ENCODE data around the gene DMKN. TPM values are rescaled to one million over a fixed set of nuclear protein-coding genes. Genes with fewer than 3 reads are reported as not detected.
"Not testable (repeated sequence)": the region's sequence is repeated elsewhere in the genome, so short reads cannot be mapped to it uniquely, and the experiment has no call there.

The DMKN gene
- total RNA-seq, 1 donor from 2014 or later: not detected

DNA sequence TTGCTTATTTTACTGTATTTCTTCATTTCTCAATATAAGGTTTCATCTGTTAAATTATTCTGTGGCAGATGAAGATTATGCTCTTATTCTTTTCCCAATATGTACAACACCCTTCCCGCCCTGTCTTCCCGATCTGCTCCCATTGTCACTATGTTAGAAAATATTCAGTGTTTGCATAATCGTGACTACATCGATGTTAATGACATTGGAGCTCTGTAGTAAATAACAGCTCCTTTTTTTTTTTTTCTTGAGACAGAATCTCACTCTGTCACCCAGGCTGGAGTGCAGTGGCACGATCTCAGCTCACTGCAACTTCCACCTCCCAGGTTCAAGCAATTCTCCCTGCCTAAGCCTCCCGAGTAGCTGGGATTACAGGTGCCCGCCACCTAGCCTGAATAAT lies 50.5 kb downstream of the DMKN start:
- not testable (repeated sequence) for H3K36me3 Mint-ChIP-seq (ENCODE audit: low read depth); H3K27me3 Mint-ChIP-seq; DNase-seq; H3K9me3 Mint-ChIP-seq
- intact Hi-C loops (cut with micrococcal nuclease): loop anchor here (1.0 kb wide), 1 partner anchor 116 kb away; the partner anchor contains the start of gene FFAR1
- Mint-ChIP-seq H3K4me3 (peak overlapping the region; percentile 56), H3K4me1 (peaks cover 30% of the 10 kb centered on the region), H3K27ac (peak overlapping the region; percentile 80)

DNA sequence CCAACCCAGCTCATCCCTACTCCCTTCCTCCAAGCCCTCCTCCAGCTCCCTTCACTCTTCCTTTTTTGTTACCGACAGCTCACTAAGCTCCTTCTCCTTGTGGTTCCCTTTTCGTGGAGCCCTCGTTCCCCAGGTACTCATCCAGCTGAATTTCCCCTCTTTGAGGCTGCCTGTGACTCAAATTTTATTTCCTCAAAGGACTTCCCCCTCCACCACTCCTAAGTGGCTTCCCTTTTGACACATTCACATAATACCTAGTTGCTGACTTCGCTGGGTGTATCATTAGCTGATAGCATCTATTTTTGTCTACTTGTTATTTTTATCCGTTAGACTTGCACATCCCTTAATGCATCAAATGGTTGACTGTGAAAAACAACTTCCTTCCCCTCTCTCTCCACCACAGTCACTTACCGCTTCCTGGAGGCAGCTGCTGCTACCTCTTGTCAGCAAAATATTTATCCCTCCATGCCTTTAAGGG lies 50.9 kb downstream of the DMKN start:
- DNase-seq: peak; percentile 86
- H3K36me3 Mint-ChIP-seq (ENCODE audit: low read depth): no peaks in the 10 kb centered on the region
- peaks cover 4% of the 10 kb centered on the region for H3K27me3 Mint-ChIP-seq
- H3K9me3 Mint-ChIP-seq: no peaks in the 10 kb centered on the region
- H3K4me1 Mint-ChIP-seq: peaks cover 31% of the 10 kb centered on the region
- peak overlapping the region; percentile 56 for H3K4me3 Mint-ChIP-seq
- H3K27ac Mint-ChIP-seq: peak overlapping the region; percentile 80
- intact Hi-C loops (cut with micrococcal nuclease): loop anchor here (1.0 kb wide), 1 partner anchor 115 kb away; the partner anchor contains the start of gene FFAR1

DNA sequence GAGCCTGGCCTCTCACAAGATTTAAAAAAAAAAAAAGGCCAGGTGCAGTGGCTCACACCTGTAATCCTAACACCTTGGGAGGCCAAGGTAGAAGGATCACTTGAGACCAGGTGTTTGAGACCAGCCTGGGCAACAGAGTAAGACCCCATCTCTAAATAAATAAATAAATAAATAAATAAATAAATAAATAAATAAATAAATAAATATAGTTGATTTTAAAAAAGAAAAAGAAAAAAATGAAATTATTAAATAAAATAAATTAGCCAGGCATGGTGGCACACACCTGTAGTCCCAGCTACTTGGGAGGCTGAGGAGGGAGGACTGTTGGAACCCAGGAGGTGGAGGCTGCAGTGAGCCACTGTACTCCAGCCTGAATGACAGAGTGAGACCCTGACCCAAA lies 51.7 kb downstream of the DMKN start:
- not testable (repeated sequence) for DNase-seq; H3K9me3 Mint-ChIP-seq; H3K36me3 Mint-ChIP-seq (ENCODE audit: low read depth); H3K27me3 Mint-ChIP-seq; H3K4me3 Mint-ChIP-seq; H3K27ac Mint-ChIP-seq
- peaks cover 35% of the 10 kb centered on the region for H3K4me1 Mint-ChIP-seq
- intact Hi-C loops (cut with micrococcal nuclease): loop anchor here (1.0 kb wide), 1 partner anchor 114 kb away; the partner anchor contains the start of gene FFAR1

DNA sequence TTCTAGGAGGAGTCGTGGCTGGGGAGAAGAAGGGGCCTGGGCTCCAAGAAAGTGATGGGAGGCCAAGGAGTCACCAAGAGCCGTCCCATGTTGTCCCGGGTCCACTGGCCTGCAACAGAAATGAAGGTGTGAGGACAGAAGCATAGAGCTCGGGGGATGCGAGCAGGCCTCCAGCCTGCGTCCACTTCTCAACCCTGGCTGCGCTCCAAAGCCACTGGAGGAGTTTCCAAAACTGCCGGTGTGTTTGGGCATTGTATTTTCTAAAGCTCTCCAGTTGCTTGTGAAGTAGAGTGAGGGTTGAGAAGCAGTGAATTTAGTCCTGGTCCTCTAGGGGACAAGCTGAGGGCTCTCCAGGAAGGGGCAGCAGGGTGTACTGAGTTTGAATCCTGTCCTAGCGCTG lies 52.4 kb downstream of the DMKN start:
- no peak for DNase-seq
- Mint-ChIP-seq H3K27me3 (peaks cover 4% of the 10 kb centered on the region), H3K9me3 (no peaks in the 10 kb centered on the region), H3K4me1 (peaks cover 35% of the 10 kb centered on the region), H3K36me3 (ENCODE audit: low read depth) (no peaks in the 10 kb centered on the region), H3K4me3 (no peak overlapping the region), H3K27ac (peak overlapping the region; percentile 14)
- intact Hi-C loops (cut with micrococcal nuclease): no loop called here

DNA sequence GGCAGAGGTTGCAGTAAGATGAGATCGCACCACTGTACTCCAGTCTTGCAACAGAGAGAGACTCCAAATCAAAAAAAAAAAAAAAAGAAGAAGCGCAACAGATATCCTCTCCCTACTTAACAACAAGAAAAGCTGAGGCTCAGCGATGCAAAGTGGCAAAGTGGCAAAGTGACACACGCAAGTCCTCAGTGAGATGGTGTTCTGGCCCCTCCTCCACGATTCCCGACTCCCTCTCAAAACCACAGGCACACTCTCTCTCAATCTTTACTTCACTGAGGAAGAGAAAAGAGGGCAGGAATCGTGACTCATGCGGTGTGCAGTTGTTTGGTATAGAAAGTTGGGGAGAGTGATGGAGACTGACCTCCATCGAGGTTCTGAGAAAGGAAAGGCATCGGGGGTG lies 52.8 kb downstream of the DMKN start:
- Mint-ChIP-seq H3K27me3 (peaks cover 4% of the 10 kb centered on the region), H3K36me3 (ENCODE audit: low read depth) (no peaks in the 10 kb centered on the region), H3K4me1 (peaks cover 39% of the 10 kb centered on the region), H3K9me3 (no peaks in the 10 kb centered on the region), H3K4me3 (no peak overlapping the region), H3K27ac (peak overlapping the region; percentile 14)
- intact Hi-C loops (cut with micrococcal nuclease): no loop called here
- DNase-seq: no peak

DNA sequence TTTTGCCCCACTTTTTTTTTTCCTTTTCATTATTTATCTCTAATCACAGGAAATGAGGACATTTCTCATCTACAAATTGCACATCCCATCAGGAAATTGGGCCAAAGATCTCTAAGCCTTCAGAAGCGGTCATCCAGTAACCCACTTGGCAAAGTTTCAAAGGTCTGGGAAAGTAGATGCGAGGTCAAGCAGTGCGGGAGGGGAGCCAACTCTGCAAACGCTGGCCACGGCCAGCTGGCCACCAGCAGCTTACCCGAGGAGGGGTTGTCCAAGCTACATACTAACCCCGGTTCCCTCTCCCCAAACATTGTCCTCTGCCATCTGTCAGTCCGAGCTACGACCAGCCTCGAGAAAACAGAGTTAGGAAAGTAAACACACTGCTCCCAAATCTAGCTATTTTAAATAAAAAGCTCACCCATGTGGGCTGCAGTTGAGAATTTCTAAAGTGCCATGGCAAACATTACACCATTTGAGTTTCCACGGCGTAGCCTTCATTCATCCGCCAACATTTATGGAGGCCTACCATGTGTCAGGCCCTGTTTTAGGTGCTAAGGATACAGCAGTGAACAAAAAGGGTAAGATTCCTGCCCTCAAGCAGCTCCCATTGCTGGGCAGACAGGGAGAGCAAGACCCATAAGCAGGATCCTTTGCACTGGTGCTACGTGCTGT lies 53.9 kb downstream of the DMKN start:
- DNase-seq: no peak
- no peak overlapping the region for H3K27ac Mint-ChIP-seq
- no peaks in the 10 kb centered on the region for H3K9me3 Mint-ChIP-seq
- H3K4me3 Mint-ChIP-seq: no peak overlapping the region
- H3K4me1 Mint-ChIP-seq: peaks cover 41% of the 10 kb centered on the region
- peaks cover 2% of the 10 kb centered on the region for H3K27me3 Mint-ChIP-seq
- H3K36me3 Mint-ChIP-seq (ENCODE audit: low read depth): no peaks in the 10 kb centered on the region
- intact Hi-C loops (cut with micrococcal nuclease): no loop called here

DNA sequence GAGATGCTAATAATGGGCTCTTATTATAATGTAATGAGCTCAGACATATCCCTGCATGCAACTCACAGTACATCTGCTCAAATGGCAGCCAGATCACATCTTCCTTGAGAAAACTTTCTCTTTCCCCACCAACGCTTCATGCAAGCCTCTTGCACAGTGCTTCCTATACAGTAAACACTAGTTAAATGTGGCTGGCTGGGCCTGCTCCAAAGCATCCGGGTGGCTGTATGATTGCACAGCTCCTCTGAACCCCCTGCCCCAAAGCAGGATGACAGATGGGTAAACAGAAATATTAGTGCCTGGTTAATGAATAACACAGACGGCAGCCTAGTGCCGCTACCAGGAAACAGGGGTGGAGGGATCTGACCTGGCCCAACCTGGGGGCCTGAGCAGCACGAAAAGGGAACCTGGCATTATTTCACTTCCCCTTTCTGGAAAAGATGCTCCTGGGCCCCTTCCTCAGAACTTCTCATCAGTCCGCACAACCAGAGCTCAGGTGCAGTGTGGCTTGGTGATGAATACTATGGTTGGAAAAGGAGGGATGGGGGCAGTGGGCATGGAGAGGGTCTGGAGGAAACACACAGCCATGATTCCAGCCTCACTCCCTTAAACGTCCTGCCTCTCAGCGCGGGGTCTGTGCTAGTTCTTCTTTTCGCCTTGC lies 54.6 kb downstream of the DMKN start:
- no peak for DNase-seq
- H3K4me1 Mint-ChIP-seq: peaks cover 39% of the 10 kb centered on the region
- no peak overlapping the region for H3K27ac Mint-ChIP-seq
- H3K36me3 Mint-ChIP-seq (ENCODE audit: low read depth): no peaks in the 10 kb centered on the region
- H3K27me3 Mint-ChIP-seq: peaks cover 2% of the 10 kb centered on the region
- intact Hi-C loops (cut with micrococcal nuclease): no loop called here
- no peaks in the 10 kb centered on the region for H3K9me3 Mint-ChIP-seq
- H3K4me3 Mint-ChIP-seq: no peak overlapping the region

DNA sequence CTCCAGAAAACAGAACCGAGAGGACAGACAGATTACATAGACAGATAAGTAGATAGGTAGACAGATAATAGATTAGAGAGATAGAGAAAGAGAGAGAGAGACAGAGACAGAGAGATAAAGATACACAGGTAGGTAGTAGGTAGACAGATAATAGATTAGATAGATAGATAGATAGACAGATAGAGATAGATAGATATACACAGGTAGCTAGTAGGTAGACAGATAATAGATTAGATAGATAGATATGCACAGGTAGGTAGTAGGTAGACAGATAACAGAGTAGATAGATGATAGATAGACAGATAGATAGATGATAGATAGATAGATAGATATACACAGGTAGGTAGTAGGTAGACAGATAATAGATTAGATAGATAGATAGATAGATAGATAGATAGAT lies 55.3 kb downstream of the DMKN start:
- H3K27me3 Mint-ChIP-seq: peaks cover 2% of the 10 kb centered on the region

DNA sequence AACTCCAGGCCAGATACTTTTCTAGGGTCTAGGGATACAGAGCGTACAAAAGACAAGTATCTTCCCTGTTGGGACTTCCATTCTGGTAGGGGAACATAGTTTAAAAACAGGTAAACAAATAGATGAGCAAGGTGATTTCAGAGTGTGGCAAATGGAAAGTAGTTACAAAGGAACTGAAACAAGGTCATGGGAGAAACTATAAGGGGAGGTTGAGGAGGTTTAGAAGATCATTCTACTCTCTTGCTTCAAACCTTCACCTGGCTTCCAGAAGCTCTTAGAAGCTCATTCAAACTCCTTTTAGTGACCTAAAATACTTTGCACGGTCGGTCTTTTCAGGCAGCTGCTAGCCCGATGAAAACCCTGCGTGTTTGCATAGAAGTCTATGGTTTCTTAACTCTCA lies 56.3 kb downstream of the DMKN start:
- Mint-ChIP-seq H3K27me3 (peaks cover 4% of the 10 kb centered on the region), H3K36me3 (ENCODE audit: low read depth) (no peaks in the 10 kb centered on the region), H3K4me3 (no peak overlapping the region), H3K4me1 (peaks cover 24% of the 10 kb centered on the region), H3K9me3 (no peaks in the 10 kb centered on the region), H3K27ac (no peak overlapping the region)
- intact Hi-C loops (cut with micrococcal nuclease): no loop called here
- no peak for DNase-seq

More for the DNA sequence above, 55.3 kb downstream of the DMKN start:
- H3K27ac Mint-ChIP-seq: no peak overlapping the region
- DNase-seq: no peak
- H3K4me3 Mint-ChIP-seq: no peak overlapping the region
- intact Hi-C loops (cut with micrococcal nuclease): no loop called here
- peaks cover 33% of the 10 kb centered on the region for H3K4me1 Mint-ChIP-seq
- H3K36me3 Mint-ChIP-seq (ENCODE audit: low read depth): no peaks in the 10 kb centered on the region
- no peaks in the 10 kb centered on the region for H3K9me3 Mint-ChIP-seq

DNA sequence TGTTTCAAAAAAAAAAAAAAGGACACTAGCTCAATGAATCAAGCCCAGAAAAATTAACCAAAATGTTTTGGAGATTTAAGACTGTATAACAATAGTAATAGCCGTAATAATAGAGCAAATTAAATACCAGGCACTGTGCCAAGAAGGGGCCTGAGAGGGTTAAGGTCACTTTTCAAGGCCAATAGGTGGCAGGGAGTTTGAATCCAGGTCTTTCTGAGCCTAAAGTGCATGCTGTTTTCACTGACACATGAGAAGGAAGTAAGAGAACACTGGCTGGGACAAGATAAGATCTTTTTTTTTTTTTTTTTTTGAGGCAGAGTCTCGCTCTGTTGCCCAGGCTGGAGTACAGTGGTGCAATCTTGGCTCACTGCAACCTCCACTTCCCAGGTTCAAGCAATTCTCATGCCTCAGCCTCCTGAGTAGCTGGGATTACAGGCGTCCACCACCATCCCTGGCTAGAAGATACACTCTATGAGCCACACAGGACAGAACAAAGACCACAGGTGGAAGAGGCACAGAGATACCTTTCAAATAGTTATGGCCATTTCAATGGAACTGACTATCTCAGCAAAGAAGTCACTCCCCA lies 57.7 kb downstream of the DMKN start:
- intact Hi-C loops (cut with micrococcal nuclease): no loop called here
- DNase-seq: no peak
- peaks cover 6% of the 10 kb centered on the region for H3K27me3 Mint-ChIP-seq
- H3K4me1 Mint-ChIP-seq: peaks cover 29% of the 10 kb centered on the region
- H3K27ac Mint-ChIP-seq: no peak overlapping the region
- no peaks in the 10 kb centered on the region for H3K9me3 Mint-ChIP-seq
- H3K4me3 Mint-ChIP-seq: no peak overlapping the region
- H3K36me3 Mint-ChIP-seq (ENCODE audit: low read depth): no peaks in the 10 kb centered on the region

DNA sequence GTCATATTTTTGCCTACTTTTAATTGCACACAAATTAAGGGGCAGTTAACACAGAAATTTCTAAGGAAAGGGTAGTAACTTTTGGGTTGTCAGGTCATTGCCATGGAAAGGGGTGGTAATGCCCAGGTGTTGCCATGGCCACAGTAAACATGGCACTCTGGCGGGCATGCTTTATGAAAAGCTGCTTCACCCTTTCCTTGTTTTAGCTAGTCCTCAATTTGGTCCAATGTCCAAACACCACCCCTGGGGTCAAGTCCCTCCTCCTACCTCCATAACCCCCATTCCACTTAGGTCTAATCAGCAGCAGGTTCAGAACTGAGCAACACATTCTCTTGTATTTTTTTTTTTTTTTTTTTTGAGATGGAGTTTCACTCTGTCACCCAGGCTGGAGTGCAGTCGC lies 58.8 kb downstream of the DMKN start:
- intact Hi-C loops (cut with micrococcal nuclease): no loop called here
- Mint-ChIP-seq H3K36me3 (ENCODE audit: low read depth) (no peaks in the 10 kb centered on the region), H3K27me3 (peaks cover 12% of the 10 kb centered on the region), H3K9me3 (no peaks in the 10 kb centered on the region), H3K27ac (no peak overlapping the region), H3K4me3 (no peak overlapping the region), H3K4me1 (peaks cover 28% of the 10 kb centered on the region)
- DNase-seq: no peak

DNA sequence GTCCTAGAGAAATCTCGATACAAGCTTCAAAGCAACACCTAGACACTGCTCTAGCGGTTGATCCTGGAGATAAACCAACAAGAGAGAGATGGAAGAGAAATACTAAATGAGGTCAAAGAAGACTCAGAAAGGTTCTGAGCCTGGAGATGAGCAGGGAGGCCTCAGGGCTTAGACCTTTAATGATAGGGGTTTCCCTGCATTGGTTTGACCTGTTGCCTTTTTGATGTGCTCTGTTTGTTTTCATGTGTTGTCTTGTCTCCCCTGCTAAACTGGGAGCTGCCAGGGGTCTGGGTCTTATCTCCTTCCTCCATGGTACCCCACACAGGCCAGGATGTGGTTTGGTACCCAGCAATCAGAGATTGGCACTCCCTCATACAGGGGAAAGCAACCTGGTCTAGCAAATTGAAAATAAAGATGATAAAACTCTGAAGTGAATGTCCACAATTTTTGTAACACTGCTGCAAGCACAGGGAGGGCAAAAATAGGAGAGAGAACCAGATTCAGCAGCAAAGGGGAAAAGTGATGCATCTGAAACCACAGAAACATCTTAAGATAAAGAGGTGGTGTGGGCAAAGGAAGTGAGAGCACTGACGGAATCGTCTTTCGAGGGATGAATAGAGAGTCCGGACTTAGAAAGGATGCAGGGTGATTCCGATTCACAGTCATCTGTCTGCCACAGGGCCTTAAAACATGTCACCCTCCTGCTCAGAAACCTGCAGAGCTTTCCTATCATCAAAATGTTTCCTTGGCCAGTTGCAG lies 61.9 kb downstream of the DMKN start:
- Mint-ChIP-seq H3K36me3 (ENCODE audit: low read depth) (no peaks in the 10 kb centered on the region), H3K4me3 (peak overlapping the region; percentile 40), H3K27ac (peak overlapping the region; percentile 65), H3K9me3 (no peaks in the 10 kb centered on the region), H3K27me3 (peaks cover 36% of the 10 kb centered on the region), H3K4me1 (peaks cover 20% of the 10 kb centered on the region)
- intact Hi-C loops (cut with micrococcal nuclease): loop anchor here (1.0 kb wide), 1 partner anchor 15 kb away; no protein-coding TSS in a partner anchor
- peak; percentile 66 for DNase-seq

DNA sequence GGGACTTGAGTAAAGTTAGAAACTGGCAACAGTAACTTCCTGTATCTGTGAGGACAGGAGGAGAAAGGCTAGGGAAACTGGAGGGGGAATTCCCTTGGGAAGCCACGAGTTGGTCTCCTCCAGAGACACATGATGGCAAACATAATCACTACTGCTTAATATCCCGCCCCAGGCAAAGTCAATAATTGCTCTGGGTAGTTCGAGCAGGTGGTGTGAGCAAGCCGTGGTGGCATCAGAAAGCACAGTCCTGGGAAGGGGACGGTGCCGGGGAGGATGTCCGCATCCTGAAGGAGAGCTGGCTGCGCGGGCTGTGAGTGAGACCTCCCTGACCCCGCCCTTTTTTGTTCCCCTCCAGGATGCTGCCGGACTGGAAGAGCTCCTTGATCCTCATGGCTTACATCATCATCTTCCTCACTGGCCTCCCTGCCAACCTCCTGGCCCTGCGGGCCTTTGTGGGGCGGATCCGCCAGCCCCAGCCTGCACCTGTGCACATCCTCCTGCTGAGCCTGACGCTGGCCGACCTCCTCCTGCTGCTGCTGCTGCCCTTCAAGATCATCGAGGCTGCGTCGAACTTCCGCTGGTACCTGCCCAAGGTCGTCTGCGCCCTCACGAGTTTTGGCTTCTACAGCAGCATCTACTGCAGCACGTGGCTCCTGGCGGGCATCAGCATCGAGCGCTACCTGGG lies 63.9 kb downstream of the DMKN start:
- H3K36me3 Mint-ChIP-seq (ENCODE audit: low read depth): no peaks in the 10 kb centered on the region
- no peaks in the 10 kb centered on the region for H3K9me3 Mint-ChIP-seq
- H3K4me3 Mint-ChIP-seq: no peak overlapping the region
- no peak overlapping the region for H3K27ac Mint-ChIP-seq
- H3K4me1 Mint-ChIP-seq: peaks cover 25% of the 10 kb centered on the region
- no peak for DNase-seq
- intact Hi-C loops (cut with micrococcal nuclease): no loop called here
- H3K27me3 Mint-ChIP-seq: peaks cover 46% of the 10 kb centered on the region

All from activated CD4-positive, alpha-beta T cell treated with anti-CD3 and anti-CD28 coated beads, Interleukin-2, amount 10 ng/mL, durations not matched to agents 24 days and 14 days (primary cell).